BJ (cell line): ENCODE results near the gene ORC6. TPM values are rescaled to one million over a fixed set of nuclear protein-coding genes. Genes with fewer than 3 reads are reported as not detected.

Source experiments
- CTCF ChIA-PET: fragments of 350-600 bp; formaldehyde crosslinking; extraction: SDS; loops from one replicate; lab custom pipeline; 2021; ENCODE audit warnings: antibody characterized with exemption, inconsistent platforms; lab: Yijun Ruan, JAX
- POLR2A ChIA-PET: fragments of 300-600 bp; sonication (Branson Sonifier 250); formaldehyde crosslinking; extraction: SDS; loops from one replicate; lab custom pipeline; 2021; ENCODE audit warnings: antibody characterized with exemption; lab: Charles Lee
- DNase-seq: peaks from one replicate; pipeline ENCODE4 v3.0.0-alpha.2; 2011; ENCODE audit warnings: low read depth
- H3K27me3 ChIP-seq: 2 replicates; pipeline ENCODE4 v1.6.0; 2011; ENCODE audit warnings: low read length; ENCODE audit not compliant: control insufficient read depth, insufficient read depth
- H3K36me3 ChIP-seq: 2 replicates; pipeline ENCODE4 v1.5.1; 2011; ENCODE audit warnings: low read length; ENCODE audit not compliant: control insufficient read depth, insufficient read depth
- H3K4me3 ChIP-seq: 2 replicates; pipeline ENCODE4 v1.5.1; 2011; ENCODE audit warnings: low read depth, mild to moderate bottlenecking, control low read depth, low read length
- CTCF ChIP-seq: IDR thresholded peaks from 2 replicates; pipeline ENCODE4 v1.5.1; 2011; ENCODE audit warnings: low read depth, mild to moderate bottlenecking, control low read depth, inconsistent platforms, low read length, moderate library complexity; ENCODE audit not compliant: insufficient read depth
- polyA minus RNA-seq: library from RNA; depleted of rRNA, polyadenylated mRNA; stranded (reverse); fragments of >200 nt; gene quantifications from 2 replicates; pipeline ENCODE4 v1.2.3, GENCODE V29; 2011; rRNA and poly(A)+ RNA removed
- polyA plus RNA-seq: library from polyadenylated mRNA; depleted of rRNA; stranded (reverse); fragments of >200 nt; gene quantifications from 2 replicates; pipeline ENCODE4 v1.2.3, GENCODE V29; 2011; rRNA removed

Gene ORC6
- polyA plus RNA-seq (8.0 and 8.9 TPM in 2 replicates), polyA minus RNA-seq (1.8 and 2.0 TPM in 2 replicates)

- peak; percentile 71 for TF ChIP-seq CTCF
- Histone ChIP-seq H3K36me3 (no peaks in the 10 kb centered on the region), H3K27me3 (no peaks in the 10 kb centered on the region), H3K4me3 (peak within 1 kb of the TSS; percentile 81)
- CTCF ChIA-PET: interaction anchor here (0.6 to 2.1 kb wide), 6 partner anchors 14 to 201 kb away, joined by 3 to 11 read pairs (median 4); no protein-coding TSS in a partner anchor
- POLR2A ChIA-PET: no interaction called here
- no peak for DNase-seq
Observed at GRCh38 chr16:46689365-46690280, at the start of gene ORC6. ORC6 (plus strand) TSS chr16:46689659; CDS start chr16:46689706, 47 bp downstream.

- POLR2A ChIA-PET: no interaction called here
- no peak for TF ChIP-seq CTCF
- Histone ChIP-seq H3K4me3 (no peak overlapping the region), H3K36me3 (no peaks in the 10 kb centered on the region), H3K27me3 (no peaks in the 10 kb centered on the region; the same call in 1 of the 2 replicates)
- DNase-seq: no peak
- CTCF ChIA-PET: interaction anchor here (1.0 kb wide), 1 partner anchor 19 kb away, joined by 4 read pairs; no protein-coding TSS in a partner anchor
Observed at GRCh38 chr16:46648656-46649055, 40.8 kb upstream of the ORC6 start.

- no peak for TF ChIP-seq CTCF
- no peak for DNase-seq
- Histone ChIP-seq H3K27me3 (no peaks in the 10 kb centered on the region; the same call in 1 of the 2 replicates), H3K36me3 (no peaks in the 10 kb centered on the region), H3K4me3 (no peak overlapping the region)
- POLR2A ChIA-PET: no interaction called here
- CTCF ChIA-PET: interaction anchor here (1.0 kb wide), 1 partner anchor 18 kb away, joined by 4 read pairs; no protein-coding TSS in a partner anchor
Observed at GRCh38 chr16:46649588-46650253, 39.7 kb upstream of the ORC6 start.

- no peak for TF ChIP-seq CTCF
- CTCF ChIA-PET: no interaction called here
- DNase-seq: no peak
- H3K36me3 ChIP-seq: no peaks in the 10 kb centered on the region
- no peak overlapping the region for H3K4me3 ChIP-seq
- POLR2A ChIA-PET: no interaction called here
- no peaks in the 10 kb centered on the region; the same call in 1 of the 2 replicates for H3K27me3 ChIP-seq
Observed at GRCh38 chr16:46650254-46650623, 39.2 kb upstream of the ORC6 start.

- no peak for DNase-seq
- TF ChIP-seq CTCF: no peak
- CTCF ChIA-PET: no interaction called here
- H3K36me3 ChIP-seq: no peaks in the 10 kb centered on the region
- H3K27me3 ChIP-seq: no peaks in the 10 kb centered on the region; the same call in 1 of the 2 replicates
- no peak overlapping the region for H3K4me3 ChIP-seq
- POLR2A ChIA-PET: no interaction called here
Observed at GRCh38 chr16:46651305-46651704, 38.2 kb upstream of the ORC6 start.
